Measurements from ENCODE around the gene SLC35F4.

- TF ChIP-seq POLR2AphosphoS5 (IDR thresholded peaks at IDR 0.05; ENCODE audit: low read depth, low read length), result no peak
- no peak for TF ChIP-seq TAF1 (IDR thresholded peaks at IDR 0.05; ENCODE audit: borderline replicate concordance, insufficient read depth, low read length)
- no peak for TF ChIP-seq FOXP2 (optimal IDR thresholded peaks at IDR 0.05; ENCODE audit: borderline replicate concordance, extremely low read depth, extremely low read length, insufficient read depth)
Measured at GRCh38 chr14:57637901-57638300, 228.0 kb downstream of the SLC35F4 start.

Measured in PFSK-1 (cell line).